Activated CD4-positive, alpha-beta T cell treated with anti-CD3 and anti-CD28 coated beads, Interleukin-2, amount 10 ng/mL, durations not matched to agents 7 days and 5 days (primary cell): ENCODE measurements around the gene CKS2. TPM values are rescaled to one million over a fixed set of nuclear protein-coding genes. Genes with fewer than 3 reads are reported as not detected.
"Not testable (repeated sequence)": the region's sequence is repeated elsewhere in the genome, so short reads cannot be mapped to it uniquely, and the experiment has no call there.

Experiments used
- CTCF ChIA-PET: fragments of 350-600 bp; sonication (Branson Sonifier 250); formaldehyde crosslinking; loops from one replicate; lab custom pipeline; 2021; ENCODE audit warnings: antibody characterized with exemption; lab: Charles Lee
- POLR2A ChIA-PET: fragments of 350-600 bp; sonication (Branson Sonifier 250); formaldehyde crosslinking; loops from one replicate; lab custom pipeline; 2021; ENCODE audit warnings: antibody characterized with exemption; lab: Charles Lee
- DNase-seq: peaks from one replicate; pipeline ENCODE4 v3.0.0-alpha.2; 2020
- H3K27ac Mint-ChIP-seq: one replicate; pipeline ENCODE4 v1.8.0; 2021; ENCODE audit warnings: mild to moderate bottlenecking, moderate library complexity, mixed read lengths
- H3K27me3 Mint-ChIP-seq: one replicate; pipeline ENCODE4 v1.8.0; 2021; ENCODE audit warnings: mixed read lengths
- H3K36me3 Mint-ChIP-seq: one replicate; pipeline ENCODE4 v1.8.0; 2021; ENCODE audit warnings: low read depth, mixed read lengths
- H3K4me1 Mint-ChIP-seq: one replicate; pipeline ENCODE4 v1.8.0; 2021; ENCODE audit warnings: mixed read lengths
- H3K4me3 Mint-ChIP-seq: one replicate; pipeline ENCODE4 v1.8.0; 2021; ENCODE audit warnings: mild to moderate bottlenecking, moderate library complexity, mixed read lengths
- H3K9me3 Mint-ChIP-seq: one replicate; pipeline ENCODE4 v1.8.0; 2021; ENCODE audit warnings: mixed read lengths
- total RNA-seq, 2 experiments: library from RNA; stranded (reverse); gene quantifications; one replicate each; pipeline ENCODE4 v1.2.3, GENCODE V29; 2021

The CKS2 gene
- total RNA-seq, 2 experiments from 2014 or later: 170 to 206 TPM

DNA sequence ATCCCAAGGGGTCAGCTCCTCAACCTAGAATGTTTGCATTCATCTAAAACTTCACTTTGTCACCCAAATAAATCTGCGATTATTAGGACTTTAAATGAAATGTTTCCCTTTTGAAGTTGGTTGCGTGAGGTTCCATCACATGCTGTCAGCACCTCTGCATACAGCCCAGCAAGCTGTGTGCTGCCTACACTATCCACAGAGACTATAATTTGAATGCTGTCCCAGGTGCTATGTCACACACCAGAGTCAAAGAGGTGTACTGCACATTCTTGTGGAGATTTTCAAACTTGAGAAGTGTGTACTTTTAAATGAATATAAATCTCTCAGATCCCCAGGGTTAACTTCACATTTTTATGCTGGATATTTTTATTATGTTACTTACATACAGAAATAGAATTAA, 19.3 kb upstream of the CKS2 start:
- H3K36me3 Mint-ChIP-seq: no peaks in the 10 kb centered on the region
- peaks cover 23% of the 10 kb centered on the region for H3K27me3 Mint-ChIP-seq
- no peak overlapping the region for H3K27ac Mint-ChIP-seq
- ChIA-PET CTCF (no interaction called here), POLR2A (no interaction called here)
- no peak overlapping the region for H3K4me3 Mint-ChIP-seq
- H3K4me1 Mint-ChIP-seq: no peaks in the 10 kb centered on the region
- no peak for DNase-seq
- peaks cover 8% of the 10 kb centered on the region for H3K9me3 Mint-ChIP-seq

DNA sequence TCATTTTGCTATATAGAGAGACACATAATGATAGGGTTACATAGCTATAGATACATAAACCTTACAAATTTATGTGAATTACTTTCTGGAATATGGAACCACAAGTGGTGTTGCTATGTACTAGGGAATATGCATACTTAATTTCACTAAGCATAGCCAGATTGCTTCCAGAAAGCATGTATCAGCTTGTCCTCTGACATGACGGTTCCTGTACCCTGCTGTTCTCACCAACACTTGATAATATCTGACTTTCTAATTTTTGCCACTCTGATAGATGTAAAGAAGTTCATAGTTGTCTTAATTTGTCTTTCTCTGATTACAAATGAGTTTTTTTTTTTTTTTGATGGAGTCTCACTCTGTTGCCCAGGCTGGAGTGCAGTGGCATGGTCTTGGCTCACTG, 18.0 kb upstream of the CKS2 start:
- POLR2A ChIA-PET: no interaction called here
- Mint-ChIP-seq H3K36me3 (no peaks in the 10 kb centered on the region), H3K27me3 (peaks cover 23% of the 10 kb centered on the region), H3K4me3 (no peak overlapping the region), H3K4me1 (no peaks in the 10 kb centered on the region), H3K27ac (no peak overlapping the region), H3K9me3 (peaks cover 8% of the 10 kb centered on the region)
- CTCF ChIA-PET: interaction anchor here (0.6 to 1.2 kb wide), 4 partner anchors 13 to 301 kb away, joined by 3 to 4 read pairs (median 3); no protein-coding TSS in a partner anchor
- no peak for DNase-seq

DNA sequence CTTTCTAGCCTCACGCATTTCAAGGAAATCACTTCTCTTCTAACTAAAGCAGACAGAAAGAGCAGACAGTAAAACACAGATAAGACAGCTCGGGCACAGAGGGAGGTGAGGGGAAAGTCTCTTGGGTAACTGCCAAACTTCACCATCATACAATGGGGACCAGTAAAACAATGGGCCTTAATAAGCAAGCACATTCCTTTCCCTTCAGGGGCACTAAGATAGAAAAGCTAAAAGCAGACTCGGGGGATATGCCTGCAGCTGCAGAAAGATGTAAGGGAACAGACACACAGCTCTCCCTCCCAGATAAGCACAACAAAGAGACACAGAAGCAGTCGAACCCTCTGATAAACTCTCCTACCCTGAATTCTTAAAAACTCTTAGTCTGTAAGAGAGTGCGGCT, 15.6 kb upstream of the CKS2 start:
- Mint-ChIP-seq H3K4me3 (no peak overlapping the region), H3K27me3 (peaks cover 22% of the 10 kb centered on the region), H3K9me3 (peaks cover 8% of the 10 kb centered on the region), H3K36me3 (no peaks in the 10 kb centered on the region), H3K27ac (no peak overlapping the region), H3K4me1 (no peaks in the 10 kb centered on the region)
- ChIA-PET POLR2A (no interaction called here), CTCF (interaction anchor here (1.2 kb wide), 1 partner anchor 10 kb away, joined by 3 read pairs; no protein-coding TSS in a partner anchor)
- no peak for DNase-seq

DNA sequence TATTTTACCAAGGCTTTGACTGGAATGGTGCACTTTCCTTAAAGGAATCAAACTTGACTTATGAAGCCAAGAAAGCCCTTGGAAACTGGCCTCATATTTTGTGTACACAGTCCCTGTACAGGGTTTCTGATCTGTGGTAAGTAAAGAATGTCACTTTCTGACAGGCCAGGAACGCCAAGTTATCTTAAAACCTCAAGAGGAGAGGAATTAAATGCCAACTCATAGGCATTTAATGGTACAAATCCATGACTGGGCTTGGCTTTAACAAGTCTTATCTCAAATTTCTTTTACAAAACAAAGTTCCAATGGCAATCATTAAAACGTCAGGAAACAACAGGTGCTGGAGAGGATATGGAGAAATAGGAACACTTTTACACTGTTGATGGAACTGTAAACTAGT, 9.0 kb upstream of the CKS2 start:
- H3K4me3 Mint-ChIP-seq, CTCF ChIA-PET, DNase-seq, H3K36me3 Mint-ChIP-seq, H3K27ac Mint-ChIP-seq, POLR2A ChIA-PET, H3K9me3 Mint-ChIP-seq, H3K27me3 Mint-ChIP-seq, H3K4me1 Mint-ChIP-seq: not testable (repeated sequence)

DNA sequence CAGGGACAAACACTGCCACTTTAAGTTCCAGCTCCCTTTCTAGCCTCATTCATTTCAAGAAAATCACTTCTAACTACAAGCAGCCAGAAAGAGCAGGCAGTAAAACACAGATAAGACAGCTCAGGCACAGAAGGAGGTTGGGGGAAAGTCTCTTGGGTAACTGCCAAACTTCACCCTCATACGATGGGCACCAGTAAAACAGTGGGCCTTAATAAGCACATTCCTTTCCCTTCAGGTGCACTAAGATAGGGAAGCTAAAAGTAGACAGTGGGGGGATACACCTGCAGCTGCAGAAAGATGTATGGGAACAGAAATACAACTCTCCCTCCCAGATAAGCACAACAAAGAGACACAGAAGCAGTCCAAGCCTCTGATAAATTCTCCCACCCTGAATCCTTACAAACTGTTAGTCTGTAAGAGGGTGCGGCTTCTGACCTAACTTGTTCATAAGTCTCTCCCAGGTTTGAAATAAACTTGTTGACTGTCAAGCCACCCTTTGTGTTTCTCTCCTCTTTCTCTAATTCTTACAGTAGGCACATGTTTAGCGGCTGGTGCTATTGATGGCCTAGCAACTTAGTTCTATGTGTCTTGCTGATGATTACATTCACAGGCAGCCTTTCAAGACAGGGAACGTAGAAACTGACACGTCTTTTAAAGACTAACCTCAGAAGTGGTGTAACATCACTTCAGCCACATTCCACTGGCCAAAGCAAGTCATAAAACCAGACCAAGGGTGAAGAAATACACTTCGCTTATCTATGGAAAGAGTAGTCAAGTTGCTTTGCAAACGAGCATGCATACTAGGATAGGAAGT, 6.8 kb upstream of the CKS2 start:
- H3K4me3 Mint-ChIP-seq: no peak overlapping the region
- DNase-seq: no peak
- no peaks in the 10 kb centered on the region for H3K27me3 Mint-ChIP-seq
- H3K4me1 Mint-ChIP-seq: peaks cover 7% of the 10 kb centered on the region
- ChIA-PET CTCF (no interaction called here), POLR2A (no interaction called here)
- H3K36me3 Mint-ChIP-seq: peaks cover 12% of the 10 kb centered on the region
- H3K27ac Mint-ChIP-seq: no peak overlapping the region
- no peaks in the 10 kb centered on the region for H3K9me3 Mint-ChIP-seq

DNA sequence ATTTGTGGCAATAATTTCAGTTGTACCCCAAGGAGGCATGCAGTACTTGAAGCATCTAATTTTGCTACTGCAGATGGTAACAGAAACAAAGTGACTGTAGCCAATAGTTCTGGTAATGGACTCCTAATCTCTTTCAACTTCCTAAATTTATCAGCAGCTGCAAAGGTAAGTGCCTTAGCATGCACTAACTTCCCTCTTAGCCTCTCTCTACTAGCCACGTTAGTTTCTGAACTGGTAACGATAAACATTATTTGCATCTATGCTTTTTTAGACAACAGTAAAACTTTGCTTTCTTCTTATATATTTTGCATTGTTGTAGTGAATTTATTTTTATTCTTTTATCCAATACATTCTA, 6.2 kb upstream of the CKS2 start:
- Mint-ChIP-seq H3K27me3 (no peaks in the 10 kb centered on the region), H3K27ac (no peak overlapping the region), H3K4me3 (no peak overlapping the region), H3K4me1 (peaks cover 12% of the 10 kb centered on the region), H3K36me3 (peaks cover 13% of the 10 kb centered on the region), H3K9me3 (no peaks in the 10 kb centered on the region)
- ChIA-PET POLR2A (no interaction called here), CTCF (no interaction called here)
- no peak for DNase-seq

DNA sequence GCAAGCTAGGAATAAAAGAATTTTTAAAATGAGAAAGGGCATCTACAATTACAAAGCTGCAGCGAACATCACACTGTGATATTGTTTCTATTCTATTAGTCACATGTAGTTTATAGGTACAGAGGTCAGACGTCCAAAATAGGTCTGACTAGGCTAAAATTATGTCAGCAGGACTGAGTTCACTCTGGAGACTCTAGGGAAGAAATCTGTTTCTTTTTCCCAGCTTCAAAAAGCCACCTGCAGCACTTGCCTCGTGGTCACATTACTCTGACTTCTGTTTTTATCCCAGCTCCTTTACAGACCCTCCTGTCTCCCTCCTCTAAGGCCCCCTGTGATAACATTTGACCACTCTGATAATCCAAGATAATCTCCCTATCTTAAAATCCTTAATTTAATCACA, 5.1 kb upstream of the CKS2 start:
- DNase-seq: no peak
- POLR2A ChIA-PET: no interaction called here
- Mint-ChIP-seq H3K27ac (no peak overlapping the region), H3K4me1 (peaks cover 15% of the 10 kb centered on the region), H3K4me3 (no peak overlapping the region), H3K36me3 (peaks cover 17% of the 10 kb centered on the region), H3K27me3 (no peaks in the 10 kb centered on the region), H3K9me3 (no peaks in the 10 kb centered on the region)
- CTCF ChIA-PET: interaction anchor here (0.8 to 1.0 kb wide), 3 partner anchors 10 to 13 kb away, joined by 3 to 4 read pairs (median 3); partner anchors contain the start of gene SECISBP2

DNA sequence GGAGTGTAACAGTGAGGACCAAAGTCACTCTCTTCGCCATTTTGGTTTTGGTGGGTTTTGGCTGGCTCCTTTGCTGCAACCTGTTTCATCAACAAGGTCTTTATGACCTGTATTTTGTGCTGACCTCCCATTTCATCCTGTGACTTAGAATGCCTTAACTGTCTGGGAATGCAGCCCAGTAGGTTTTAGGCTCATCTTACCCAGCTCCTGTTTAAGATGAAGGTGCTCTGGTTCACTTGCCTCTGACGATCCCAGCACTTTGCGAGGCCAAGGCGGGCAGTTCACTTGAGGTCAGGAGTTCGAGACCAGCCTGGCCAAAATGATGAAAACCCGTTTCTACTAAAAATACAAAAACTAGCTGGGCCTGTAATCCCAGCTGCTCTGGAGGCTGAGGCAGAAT, 1.8 kb upstream of the CKS2 start:
- H3K9me3 Mint-ChIP-seq: no peaks in the 10 kb centered on the region
- peak overlapping the region; percentile 99 for H3K27ac Mint-ChIP-seq
- DNase-seq: no peak
- peaks cover 36% of the 10 kb centered on the region for H3K36me3 Mint-ChIP-seq
- H3K4me3 Mint-ChIP-seq: peak overlapping the region; percentile 94
- H3K27me3 Mint-ChIP-seq: no peaks in the 10 kb centered on the region
- ChIA-PET POLR2A (interaction anchor here (0.7 kb wide), 1 partner anchor 19 kb away, joined by 3 read pairs; no protein-coding TSS in a partner anchor), CTCF (no interaction called here)
- H3K4me1 Mint-ChIP-seq: peaks cover 30% of the 10 kb centered on the region

DNA sequence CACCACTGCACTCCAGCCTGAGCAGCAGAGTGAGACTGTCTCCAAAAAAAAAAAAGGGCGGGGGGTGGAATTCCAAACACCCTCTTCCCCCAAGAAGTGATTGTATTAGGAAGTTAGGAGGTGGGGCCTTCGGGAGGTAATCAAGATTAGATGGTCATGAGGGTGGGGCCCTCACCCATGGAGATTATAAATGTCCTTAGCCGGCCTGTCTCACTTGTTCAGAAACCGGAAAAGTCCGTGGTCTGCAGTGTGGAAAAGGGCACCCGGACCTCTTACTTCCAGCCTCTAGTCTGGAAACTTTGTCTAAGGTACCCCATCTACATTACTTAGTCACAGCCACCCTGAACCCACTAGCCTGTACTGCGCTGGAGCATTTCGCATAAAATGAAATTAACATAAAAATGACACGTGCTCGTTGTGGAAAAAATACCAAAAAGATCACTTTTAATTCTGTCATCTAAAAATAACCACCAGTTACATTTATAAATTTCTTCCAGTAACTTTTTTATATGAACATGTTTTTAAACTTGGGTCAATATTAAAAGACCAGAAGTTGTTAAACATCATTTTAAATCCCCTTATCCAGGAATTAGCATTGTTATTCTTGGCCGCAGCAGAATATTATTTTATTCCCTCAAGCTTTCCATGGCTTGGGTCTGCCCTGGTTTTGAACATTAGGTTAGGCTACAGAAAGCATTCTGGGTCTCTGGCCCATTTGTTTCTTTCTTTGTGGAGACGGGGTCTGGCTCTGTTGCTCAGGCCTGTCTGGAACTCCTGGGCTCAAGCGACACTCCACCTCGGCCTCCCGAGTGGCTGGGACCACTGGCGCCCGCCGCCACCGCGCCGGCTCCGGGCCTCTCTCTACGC, 1.2 kb upstream of the CKS2 start:
- Mint-ChIP-seq H3K36me3 (peaks cover 42% of the 10 kb centered on the region), H3K27me3 (no peaks in the 10 kb centered on the region), H3K4me1 (peaks cover 37% of the 10 kb centered on the region), H3K27ac (peak overlapping the region; percentile 99), H3K9me3 (no peaks in the 10 kb centered on the region), H3K4me3 (peak overlapping the region; percentile 94)
- ChIA-PET CTCF (interaction anchor here (1.0 kb wide), 1 partner anchor 83 kb away, joined by 3 read pairs; no protein-coding TSS in a partner anchor), POLR2A (interaction anchor here (0.6 to 0.7 kb wide), 2 partner anchors 19 to 256 kb away, joined by 3 to 6 read pairs; no protein-coding TSS in a partner anchor)
- DNase-seq: no peak

DNA sequence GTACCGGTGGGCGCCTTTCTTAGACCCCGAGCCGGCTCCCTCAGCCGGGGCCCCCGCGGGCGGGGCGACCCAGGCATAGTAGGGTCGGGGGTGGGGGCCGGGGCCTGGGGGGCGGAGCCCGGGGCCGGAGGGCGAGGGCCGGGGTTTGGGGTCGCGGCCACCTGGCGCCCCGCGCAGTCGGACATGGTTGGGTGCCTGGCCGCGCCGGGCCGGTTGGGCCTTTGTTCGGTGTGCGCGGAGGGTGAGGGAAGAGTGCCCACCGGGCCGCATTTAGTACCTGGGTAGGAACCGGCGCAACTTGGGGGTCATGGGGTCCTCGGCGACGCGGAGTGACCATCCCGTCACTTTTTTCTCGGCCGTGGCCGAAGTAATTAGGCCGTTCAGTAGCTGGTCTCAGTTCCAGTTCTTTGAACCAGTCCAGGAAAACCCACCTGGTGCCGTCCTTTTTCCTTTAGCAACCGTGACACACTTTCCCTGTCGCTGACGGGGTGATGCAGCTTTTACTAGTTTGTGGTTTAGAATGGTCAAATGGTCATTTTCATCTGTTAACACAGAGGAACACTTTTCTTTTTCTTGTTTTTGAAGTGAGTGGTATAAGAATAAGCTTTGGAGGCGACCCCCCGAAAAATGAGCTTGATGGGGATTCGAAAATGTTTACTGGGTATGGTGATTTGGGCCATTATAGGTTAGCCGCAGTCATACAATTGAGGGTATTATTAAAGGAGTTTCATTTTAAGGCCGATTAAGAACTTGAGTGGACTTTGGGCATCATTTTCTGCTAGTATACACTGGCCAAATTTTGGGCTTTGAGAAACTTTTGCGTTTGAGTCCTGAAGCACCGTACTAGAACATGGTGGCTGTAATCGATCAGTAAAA, 589 bp downstream of the CKS2 start:
- Mint-ChIP-seq H3K27ac (peak overlapping the region; percentile 99), H3K4me3 (peak overlapping the region; percentile 94), H3K9me3 (no peaks in the 10 kb centered on the region), H3K4me1 (peaks cover 49% of the 10 kb centered on the region), H3K27me3 (no peaks in the 10 kb centered on the region), H3K36me3 (peaks cover 55% of the 10 kb centered on the region)
- peak; percentile 20 for DNase-seq
- CTCF ChIA-PET: no interaction called here
- POLR2A ChIA-PET: no interaction called here

DNA sequence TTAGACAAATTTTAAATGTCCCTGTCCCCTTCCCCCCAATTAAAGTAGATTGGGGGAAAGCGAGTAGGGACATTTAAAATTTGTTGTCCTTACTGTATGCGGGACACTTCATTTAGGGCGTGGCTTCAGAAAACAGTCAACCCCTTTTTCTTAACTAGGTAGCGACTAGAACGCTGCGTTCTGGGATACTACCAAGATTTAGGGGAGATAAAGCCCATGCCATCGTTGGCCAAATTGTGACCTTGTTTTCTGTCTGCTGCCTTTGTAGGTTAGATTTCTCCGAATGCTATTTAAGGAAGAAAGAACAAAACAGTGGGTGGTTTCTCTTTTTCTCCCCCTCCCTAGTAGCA, 1.2 kb downstream of the CKS2 start:
- Mint-ChIP-seq H3K27ac (peak overlapping the region; percentile 99), H3K36me3 (peaks cover 58% of the 10 kb centered on the region), H3K27me3 (no peaks in the 10 kb centered on the region), H3K4me3 (peak overlapping the region; percentile 94), H3K9me3 (no peaks in the 10 kb centered on the region), H3K4me1 (peaks cover 55% of the 10 kb centered on the region)
- peak; percentile 42 for DNase-seq
- ChIA-PET CTCF (no interaction called here), POLR2A (no interaction called here)

DNA sequence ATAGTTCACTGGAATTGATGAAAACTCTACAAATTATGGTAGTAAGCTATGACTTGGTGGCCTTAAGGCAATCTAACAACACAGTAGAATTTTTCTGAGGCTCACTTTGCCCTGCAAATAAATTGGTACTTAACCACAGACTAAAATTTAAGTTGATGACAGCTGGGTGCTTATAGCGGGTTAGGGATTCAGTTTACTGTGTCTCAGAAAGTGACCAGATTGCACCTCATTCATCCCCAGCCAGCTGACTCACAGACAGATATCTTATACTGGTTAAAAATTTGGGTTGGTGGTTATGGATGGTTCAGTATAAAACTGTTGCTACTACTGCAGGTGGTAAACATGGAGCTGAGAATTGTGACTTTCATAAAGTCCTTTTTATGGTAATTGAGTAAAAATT, 2.8 kb downstream of the CKS2 start:
- POLR2A ChIA-PET: no interaction called here
- CTCF ChIA-PET: interaction anchor here (1.2 to 2.2 kb wide), 2 partner anchors 115 to 235 kb away, joined by 3 to 6 read pairs; no protein-coding TSS in a partner anchor
- DNase-seq: no peak
- no peaks in the 10 kb centered on the region for H3K9me3 Mint-ChIP-seq
- H3K27me3 Mint-ChIP-seq: no peaks in the 10 kb centered on the region
- H3K4me1 Mint-ChIP-seq: peaks cover 60% of the 10 kb centered on the region
- peak overlapping the region; percentile 99 for H3K27ac Mint-ChIP-seq
- peaks cover 59% of the 10 kb centered on the region for H3K36me3 Mint-ChIP-seq
- peak overlapping the region; percentile 94 for H3K4me3 Mint-ChIP-seq
